ENCODE data around the gene RFT1.

DNA sequence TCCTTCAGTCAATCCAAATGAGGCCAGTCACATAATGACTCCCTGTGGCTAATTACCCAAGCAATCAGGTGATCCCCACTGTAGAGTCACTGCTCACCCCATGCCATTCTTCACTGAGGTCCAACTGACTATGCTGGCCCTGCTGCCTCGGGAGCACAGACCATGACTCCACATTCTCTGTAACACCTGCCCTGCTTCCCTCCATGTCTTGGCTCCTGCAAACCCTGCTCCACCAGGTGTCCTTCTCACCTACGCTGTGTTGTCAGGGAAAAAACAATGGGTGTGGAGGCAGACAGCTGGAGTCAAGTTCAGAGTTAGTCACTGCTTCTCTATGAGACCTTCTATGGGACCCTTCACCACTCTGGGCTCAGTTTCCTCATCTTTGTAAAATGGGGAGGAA is 78.3 kb downstream of the RFT1 start:
- TF ChIP-seq, protein P1, sequence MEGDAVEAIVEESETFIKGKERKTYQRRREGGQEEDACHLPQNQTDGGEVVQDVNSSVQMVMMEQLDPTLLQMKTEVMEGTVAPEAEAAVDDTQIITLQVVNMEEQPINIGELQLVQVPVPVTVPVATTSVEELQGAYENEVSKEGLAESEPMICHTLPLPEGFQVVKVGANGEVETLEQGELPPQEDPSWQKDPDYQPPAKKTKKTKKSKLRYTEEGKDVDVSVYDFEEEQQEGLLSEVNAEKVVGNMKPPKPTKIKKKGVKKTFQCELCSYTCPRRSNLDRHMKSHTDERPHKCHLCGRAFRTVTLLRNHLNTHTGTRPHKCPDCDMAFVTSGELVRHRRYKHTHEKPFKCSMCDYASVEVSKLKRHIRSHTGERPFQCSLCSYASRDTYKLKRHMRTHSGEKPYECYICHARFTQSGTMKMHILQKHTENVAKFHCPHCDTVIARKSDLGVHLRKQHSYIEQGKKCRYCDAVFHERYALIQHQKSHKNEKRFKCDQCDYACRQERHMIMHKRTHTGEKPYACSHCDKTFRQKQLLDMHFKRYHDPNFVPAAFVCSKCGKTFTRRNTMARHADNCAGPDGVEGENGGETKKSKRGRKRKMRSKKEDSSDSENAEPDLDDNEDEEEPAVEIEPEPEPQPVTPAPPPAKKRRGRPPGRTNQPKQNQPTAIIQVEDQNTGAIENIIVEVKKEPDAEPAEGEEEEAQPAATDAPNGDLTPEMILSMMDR (IDR thresholded peaks at IDR 0.05): no peak
- no peak for TF ChIP-seq POLR2A (IDR thresholded peaks at IDR 0.05)

Measured in lower leg skin (tissue), 3 donors.